HCT116 (cell line): Measurements from ENCODE around the gene ATP6V0A1.

Source experiments
- CBX3 ChIP-seq: IDR thresholded peaks from 2 replicates; pipeline ENCODE4 v1.6.1; 2012; ENCODE audit warnings: low read depth
- CTCF ChIP-seq, 3 experiments: fragments of 200-600 bp in 1 of 3; sonication (generic) in 1 of 3; IDR thresholded peaks in 2 of 3; conservative IDR thresholded peaks in 1 of 3; 2 replicates each; pipeline ENCODE4 v1.5.1; 2012 to 2017; ENCODE audit warnings: low read depth in 2 of 3, low read length in 2 of 3, antibody characterized with exemption in 1 of 3, borderline replicate concordance in 1 of 3, control low read depth in 1 of 3, mild to moderate bottlenecking in 1 of 3, mixed read lengths in 1 of 3, mixed run types in 1 of 3, moderate library complexity in 1 of 3; ENCODE audit not compliant: insufficient read depth in 1 of 3
- EZH2 ChIP-seq: fragments of 200-600 bp; sonication (generic); IDR thresholded peaks from 2 replicates; pipeline ENCODE4 v1.6.1; 2017; ENCODE audit warnings: antibody characterized with exemption, mixed run types
- REST ChIP-seq: IDR thresholded peaks from 2 replicates; pipeline ENCODE4 v1.6.1; 2012; ENCODE audit warnings: low read depth
- TCF7L2 ChIP-seq: IDR thresholded peaks from 2 replicates; pipeline ENCODE4 v1.7.0; 2011; ENCODE audit warnings: borderline replicate concordance, inconsistent platforms; ENCODE audit not compliant: insufficient read depth, insufficient read length; ENCODE audit errors: extremely low read depth

- TF ChIP-seq REST (no peak), CTCF (IDR thresholded peaks at IDR 0.05 in 2 of 3, conservative IDR thresholded peaks at IDR 0.05 in 1 of 3; ENCODE audit: borderline replicate concordance in 1 of 3, insufficient read depth in 1 of 3, low read depth in 2 of 3, low read length in 2 of 3) (no peak), EZH2 (no peak), CBX3 (no peak), TCF7L2 (no peak)
Observed at GRCh38 chr17:42563543-42563942, 104.9 kb downstream of the ATP6V0A1 start.
